Ishikawa (cell line): ENCODE data around the gene CFAP45.

Experiments used
- CEBPB ChIP-seq: IDR thresholded peaks from 2 replicates; pipeline ENCODE4 v1.6.1; 2012
- CREB1 ChIP-seq: IDR thresholded peaks from 2 replicates; pipeline ENCODE4 v1.6.1; 2012; ENCODE audit warnings: low read depth
- EGR1 ChIP-seq: IDR thresholded peaks from 2 replicates; pipeline ENCODE4 v1.6.1; 2012
- EP300 ChIP-seq: IDR thresholded peaks from 2 replicates; pipeline ENCODE4 v1.6.1; 2012; ENCODE audit warnings: borderline replicate concordance
- FOXM1 ChIP-seq: IDR thresholded peaks from 2 replicates; pipeline ENCODE4 v1.6.1; 2012; ENCODE audit warnings: low read depth, borderline replicate concordance
- MAX ChIP-seq: IDR thresholded peaks from 2 replicates; pipeline ENCODE4 v1.6.1; 2012
- NFIC ChIP-seq: IDR thresholded peaks from 2 replicates; pipeline ENCODE4 v1.6.1; 2012
- RAD21 ChIP-seq: IDR thresholded peaks from 2 replicates; pipeline ENCODE4 v1.6.1; 2012; ENCODE audit warnings: low read depth
- REST ChIP-seq: IDR thresholded peaks from 2 replicates; pipeline ENCODE4 v1.6.1; 2012; ENCODE audit warnings: low read depth, mild to moderate bottlenecking
- TAF1 ChIP-seq: IDR thresholded peaks from 2 replicates; pipeline ENCODE4 v1.6.1; 2012; ENCODE audit warnings: low read depth, mild to moderate bottlenecking
- TCF12 ChIP-seq: IDR thresholded peaks from 2 replicates; pipeline ENCODE4 v1.6.1; 2012; ENCODE audit warnings: low read depth
- TEAD4 ChIP-seq: IDR thresholded peaks from 2 replicates; pipeline ENCODE4 v1.6.1; 2012
- USF1 ChIP-seq: IDR thresholded peaks from 2 replicates; pipeline ENCODE4 v1.6.1; 2012
- YY1 ChIP-seq: IDR thresholded peaks from 2 replicates; pipeline ENCODE4 v1.6.1; 2012; ENCODE audit warnings: low read depth
- ZBTB7A ChIP-seq: IDR thresholded peaks from 2 replicates; pipeline ENCODE4 v1.6.1; 2012; ENCODE audit warnings: low read depth

The CFAP45 gene

GRCh38 chr1:159945483-159946241 is 45.7 kb upstream of the CFAP45 start, which contains the start of gene IGSF9:
IGSF9 (minus strand) TSS chr1:159945613; CDS start chr1:159943454, 2,159 bp downstream.
- TF ChIP-seq EGR1: 0 out of 2 replicates have a peak, but pooled peaks have one; percentile 45
- peak; percentile 80 for TF ChIP-seq YY1
- TF ChIP-seq RAD21: peak; percentile 37; the same call in 1 of the 2 replicates
- peak; percentile 90 for TF ChIP-seq EP300
- TF ChIP-seq MAX: peak; percentile 94
- TF ChIP-seq CREB1: peak; percentile 37
- TF ChIP-seq FOXM1: peak; percentile 62
- peak; percentile 79 for TF ChIP-seq USF1
- peak; percentile 92; the same call in 1 of the 2 replicates for TF ChIP-seq ZBTB7A
- peak; percentile 75 for TF ChIP-seq TEAD4
- TF ChIP-seq TCF12: peak; percentile 95
- peak; percentile 35; the same call in 1 of the 2 replicates for TF ChIP-seq CEBPB
- no peak for TF ChIP-seq REST
- peak; percentile 98 for TF ChIP-seq NFIC
- TF ChIP-seq TAF1: peak; percentile 49; the same call in 1 of the 2 replicates

GRCh38 chr1:159944623-159945455 is 44.9 kb upstream of the CFAP45 start:
- TF ChIP-seq FOXM1 (no peak), CREB1 (no peak), TCF12 (no peak), TEAD4 (no peak), TAF1 (no peak)

GRCh38 chr1:159943908-159944622 is 44.1 kb upstream of the CFAP45 start:
- no peak for TF ChIP-seq MAX
- no peak for TF ChIP-seq ZBTB7A
- TF ChIP-seq REST: no peak
- no peak for TF ChIP-seq YY1
- no peak for TF ChIP-seq TEAD4
- TF ChIP-seq TAF1: no peak
- TF ChIP-seq EGR1: no peak
- no peak for TF ChIP-seq CREB1

- TF ChIP-seq TAF1 (no peak), ZBTB7A (no peak), RAD21 (no peak), EP300 (no peak)
Observed at GRCh38 chr1:159943278-159943640, 43.3 kb upstream of the CFAP45 start.

GRCh38 chr1:159942632-159943277 is 42.8 kb upstream of the CFAP45 start:
- TF ChIP-seq FOXM1 (no peak), TEAD4 (no peak), EGR1 (no peak)
